SK-N-MC (cell line): ENCODE measurements around the gene RTN4IP1.
"Not testable (repeated sequence)": the region's sequence is repeated elsewhere in the genome, so short reads cannot be mapped to it uniquely, and the experiment has no call there.

Source experiments
- DNase-seq: peaks from one replicate; pipeline ENCODE4 v3.0.0-alpha.2; 2011; ENCODE audit warnings: low read depth, low spot score
- H3K27ac ChIP-seq: fragments of 200-600 bp; sonication (generic); 2 replicates; pipeline ENCODE4 v1.5.1; 2016; ENCODE audit warnings: mixed run types
- H3K36me3 ChIP-seq: fragments of 200-600 bp; sonication (generic); 2 replicates; pipeline ENCODE4 v1.6.1; 2017; ENCODE audit warnings: antibody characterized with exemption, low read length, mixed read lengths; ENCODE audit not compliant: insufficient read depth
- H3K4me3 ChIP-seq: fragments of 200-600 bp; sonication (generic); 2 replicates; pipeline ENCODE4 v1.5.1; 2016
- H3K9ac ChIP-seq: fragments of 200-600 bp; sonication (generic); 2 replicates; pipeline ENCODE4 v1.8.0; 2017; ENCODE audit warnings: mixed run types, mixed read lengths; ENCODE audit not compliant: insufficient read length
- H3K9me3 ChIP-seq: fragments of 200-600 bp; sonication (generic); 2 replicates; pipeline ENCODE4 v1.6.1; 2017; ENCODE audit warnings: low read depth, mild to moderate bottlenecking, antibody characterized with exemption, low read length, moderate library complexity, mixed read lengths
- EZH2 ChIP-seq: fragments of 200-600 bp; sonication (generic); IDR thresholded peaks from one replicate; pipeline ENCODE4 v1.6.1; 2017; ENCODE audit warnings: antibody characterized with exemption
- FOXP2 ChIP-seq: optimal IDR thresholded peaks from 2 replicates; pipeline ENCODE3; 2011; ENCODE audit warnings: mild to moderate bottlenecking, moderate library complexity; ENCODE audit not compliant: insufficient read depth; ENCODE audit errors: extremely low read length, control extremely low read depth
- POLR2AphosphoS5 ChIP-seq: IDR thresholded peaks from 2 replicates; pipeline ENCODE4 v1.6.1; 2012; ENCODE audit warnings: mild to moderate bottlenecking, low read depth, low read length, borderline replicate concordance

RTN4IP1 gene

GRCh38 chr6:106560996-106561685, 68.2 kb downstream of the RTN4IP1 start:
- Histone ChIP-seq H3K9ac (no peak overlapping the region), H3K9me3 (no peaks in the 10 kb centered on the region), H3K36me3 (0 out of 2 replicates have a peak, but pooled peaks cover 4% of the 10 kb centered on the region), H3K27ac (no peak overlapping the region), H3K4me3 (no peak overlapping the region)
- TF ChIP-seq POLR2AphosphoS5 (no peak), FOXP2 (no peak), EZH2 (no peak)
- DNase-seq, result no peak

DNA sequence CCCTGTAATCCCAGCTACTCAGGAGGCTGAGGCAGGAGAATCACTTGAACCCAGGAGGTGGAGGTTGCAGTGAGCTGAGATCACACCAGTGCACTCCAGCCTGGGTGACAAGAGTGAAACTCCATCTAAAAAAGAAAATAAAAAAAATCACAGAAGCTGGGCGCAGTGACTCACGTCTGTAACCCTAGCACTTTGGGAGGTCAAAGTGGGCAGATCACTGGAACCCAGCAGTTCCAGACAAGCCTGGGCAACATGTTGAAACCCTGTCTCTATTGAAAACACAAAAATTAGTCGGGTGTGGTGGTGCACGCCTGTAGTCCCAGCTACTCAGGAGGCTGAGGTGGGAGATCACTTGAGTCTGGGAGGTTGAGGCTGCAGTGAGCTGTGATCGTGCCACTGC, 69.6 kb downstream of the RTN4IP1 start:
- H3K4me3 ChIP-seq, H3K27ac ChIP-seq, H3K9ac ChIP-seq, H3K36me3 ChIP-seq, H3K9me3 ChIP-seq, DNase-seq: not testable (repeated sequence)

DNA sequence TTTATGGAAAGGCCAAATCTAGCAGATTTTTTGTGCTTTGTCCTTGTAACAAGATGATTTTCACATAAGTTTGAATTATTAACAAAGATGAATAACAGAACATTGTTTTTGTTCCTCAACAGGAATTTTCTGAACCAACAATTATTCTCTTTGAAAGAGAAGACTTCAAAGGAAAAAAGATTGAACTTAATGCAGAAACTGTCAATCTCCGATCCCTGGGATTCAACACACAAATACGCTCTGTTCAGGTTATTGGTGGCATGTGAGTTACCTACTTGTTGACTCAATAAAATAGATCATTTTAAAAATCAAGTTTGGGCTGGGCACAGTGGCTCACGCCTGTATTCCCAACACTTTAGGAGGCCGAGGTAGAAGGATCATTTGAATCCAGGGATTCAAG, 70.9 kb downstream of the RTN4IP1 start:
- Histone ChIP-seq H3K36me3 (peaks cover 5% of the 10 kb centered on the region; the same call in 1 of the 2 replicates), H3K4me3 (no peak overlapping the region), H3K9me3 (no peaks in the 10 kb centered on the region), H3K27ac (no peak overlapping the region), H3K9ac (no peak overlapping the region)
- TF ChIP-seq FOXP2, result no peak
- TF ChIP-seq EZH2, result no peak
- TF ChIP-seq POLR2AphosphoS5, result no peak
- no peak for DNase-seq

- Histone ChIP-seq H3K27ac (no peak overlapping the region), H3K4me3 (no peak overlapping the region), H3K9ac (no peak overlapping the region), H3K9me3 (no peaks in the 10 kb centered on the region), H3K36me3 (peaks cover 5% of the 10 kb centered on the region; the same call in 1 of the 2 replicates)
- DNase-seq, result no peak
- TF ChIP-seq FOXP2, result no peak
- no peak for TF ChIP-seq POLR2AphosphoS5
- no peak for TF ChIP-seq EZH2
These were observed 71.5 kb downstream of the RTN4IP1 start for GRCh38 chr6:106557837-106558236.

DNA sequence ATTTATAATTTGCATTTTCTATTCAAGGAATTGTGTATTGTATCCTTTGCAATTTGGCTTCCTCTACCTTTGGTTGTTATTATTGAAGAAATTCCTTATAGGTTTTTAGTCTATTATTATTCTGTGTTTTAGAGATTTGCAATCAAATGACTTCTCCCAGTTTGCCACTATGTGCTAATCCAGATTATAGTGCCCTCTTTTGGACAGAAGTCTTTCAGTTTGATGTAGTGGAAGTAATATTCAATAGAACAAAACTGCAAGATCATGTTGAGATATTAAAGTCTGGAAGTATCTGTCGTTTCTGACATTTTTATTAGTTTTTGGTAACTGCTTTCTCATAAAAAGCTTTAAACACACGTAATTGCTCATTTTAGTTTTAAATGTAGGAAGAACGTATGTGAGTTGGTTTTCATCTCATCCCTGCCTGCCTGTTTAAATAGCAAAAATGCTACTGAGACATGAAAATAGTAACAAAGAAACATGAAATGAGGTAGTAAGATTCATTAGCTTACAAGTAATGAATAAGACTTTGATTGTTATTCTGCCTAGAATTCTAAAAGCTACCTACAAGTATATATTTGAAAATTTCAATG, 72.8 kb downstream of the RTN4IP1 start:
- H3K27ac ChIP-seq, result no peak overlapping the region
- no peak for TF ChIP-seq EZH2
- TF ChIP-seq POLR2AphosphoS5, result no peak
- TF ChIP-seq FOXP2, result no peak
- no peak overlapping the region for H3K9ac ChIP-seq
- no peak overlapping the region for H3K4me3 ChIP-seq
- no peak for DNase-seq
- H3K9me3 ChIP-seq, result no peaks in the 10 kb centered on the region
- H3K36me3 ChIP-seq, result peaks cover 5% of the 10 kb centered on the region; the same call in 1 of the 2 replicates

DNA sequence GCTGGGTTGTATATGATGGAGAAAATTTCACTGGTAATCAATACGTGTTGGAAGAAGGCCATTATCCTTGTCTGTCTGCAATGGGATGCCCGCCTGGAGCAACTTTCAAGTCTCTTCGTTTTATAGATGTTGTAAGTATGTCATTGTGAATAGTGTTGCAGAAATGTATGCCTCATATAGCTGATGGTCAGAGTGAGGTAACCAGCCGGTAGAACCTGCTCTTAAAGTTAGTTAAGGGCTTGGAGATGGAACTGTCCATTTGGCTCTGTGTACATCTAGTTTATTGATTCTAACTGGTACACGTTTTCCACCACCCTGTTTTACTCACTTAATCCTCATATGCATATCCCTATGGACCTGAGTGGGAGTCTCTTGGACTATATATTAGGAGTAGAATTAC, 73.5 kb downstream of the RTN4IP1 start:
- no peak for TF ChIP-seq EZH2
- no peak for TF ChIP-seq POLR2AphosphoS5
- DNase-seq, result no peak
- H3K36me3 ChIP-seq, result peaks cover 8% of the 10 kb centered on the region; the same call in 1 of the 2 replicates
- no peaks in the 10 kb centered on the region for H3K9me3 ChIP-seq
- H3K9ac ChIP-seq, result no peak overlapping the region
- no peak overlapping the region for H3K4me3 ChIP-seq
- no peak overlapping the region for H3K27ac ChIP-seq

DNA sequence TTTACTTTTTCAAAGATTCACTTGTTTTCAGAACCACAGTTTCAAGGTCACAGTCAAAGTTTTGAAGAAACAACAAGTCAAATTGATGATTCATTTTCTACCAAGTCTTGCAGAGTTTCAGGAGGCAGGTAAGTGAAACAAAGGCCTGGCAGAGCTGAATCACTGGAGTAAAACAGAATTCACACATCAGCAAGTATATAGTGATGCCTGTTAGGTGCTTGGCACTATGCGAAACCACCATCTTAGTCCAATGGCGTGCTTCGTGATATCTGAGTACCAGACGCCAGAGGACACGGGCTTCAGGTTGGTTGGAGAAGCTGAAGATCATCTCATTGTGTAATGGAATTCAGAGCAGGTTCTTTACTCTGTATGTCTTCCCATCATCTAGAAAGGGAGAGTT, 75.9 kb downstream of the RTN4IP1 start:
- no peak overlapping the region for H3K27ac ChIP-seq
- H3K9ac ChIP-seq, result no peak overlapping the region
- no peaks in the 10 kb centered on the region for H3K9me3 ChIP-seq
- no peak overlapping the region for H3K4me3 ChIP-seq
- no peak for DNase-seq
- TF ChIP-seq POLR2AphosphoS5 (no peak), EZH2 (no peak)
- H3K36me3 ChIP-seq, result peaks cover 8% of the 10 kb centered on the region; the same call in 1 of the 2 replicates

DNA sequence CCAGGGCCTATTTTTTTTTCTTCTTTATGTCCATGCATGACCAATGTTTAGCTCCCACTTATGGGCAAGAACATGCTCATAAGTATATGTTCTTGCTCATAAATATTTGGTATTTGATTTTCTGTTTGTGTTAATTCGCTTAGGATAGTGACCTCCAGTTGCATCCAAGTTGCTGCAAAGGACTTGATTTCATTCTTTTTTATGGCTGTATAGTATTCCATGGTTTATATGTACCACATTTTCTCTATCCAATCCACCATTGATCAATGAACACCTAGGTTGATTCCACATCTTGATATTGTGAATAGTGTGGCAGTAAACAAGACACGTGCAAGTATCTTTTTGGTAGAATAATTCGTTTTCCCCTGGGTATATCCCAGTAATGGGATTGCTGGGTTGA, 78.1 kb downstream of the RTN4IP1 start:
- no peak for DNase-seq
- Histone ChIP-seq H3K36me3 (peaks cover 8% of the 10 kb centered on the region; the same call in 1 of the 2 replicates), H3K9me3 (no peaks in the 10 kb centered on the region), H3K4me3 (no peak overlapping the region), H3K9ac (no peak overlapping the region), H3K27ac (no peak overlapping the region)
- TF ChIP-seq EZH2 (no peak), FOXP2 (no peak), POLR2AphosphoS5 (no peak)

DNA sequence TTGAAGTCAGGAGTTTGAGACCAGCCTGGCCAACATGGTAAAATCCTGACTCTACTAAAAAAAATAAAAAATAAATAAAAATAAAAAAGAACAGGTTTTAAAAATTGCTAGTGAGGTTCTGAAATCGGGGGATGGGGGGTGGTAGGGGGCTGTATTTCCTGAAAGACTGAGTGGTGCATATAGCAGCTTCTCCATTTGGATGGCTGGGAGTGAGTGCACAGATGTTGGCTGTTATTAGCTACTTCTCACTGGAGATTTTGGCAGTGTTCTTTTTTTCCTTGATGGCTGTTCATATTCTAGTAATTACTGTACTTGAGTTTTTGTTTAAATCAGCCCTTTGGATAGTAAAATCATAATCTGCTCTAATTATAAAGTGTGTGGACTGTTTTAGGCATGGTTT, 79.8 kb downstream of the RTN4IP1 start:
- Histone ChIP-seq H3K27ac (no peak overlapping the region), H3K4me3 (no peak overlapping the region), H3K9ac (no peak overlapping the region), H3K36me3 (peaks cover 8% of the 10 kb centered on the region; the same call in 1 of the 2 replicates), H3K9me3 (no peaks in the 10 kb centered on the region)
- no peak for TF ChIP-seq POLR2AphosphoS5
- TF ChIP-seq EZH2, result no peak
- TF ChIP-seq FOXP2, result no peak
- DNase-seq, result no peak

DNA sequence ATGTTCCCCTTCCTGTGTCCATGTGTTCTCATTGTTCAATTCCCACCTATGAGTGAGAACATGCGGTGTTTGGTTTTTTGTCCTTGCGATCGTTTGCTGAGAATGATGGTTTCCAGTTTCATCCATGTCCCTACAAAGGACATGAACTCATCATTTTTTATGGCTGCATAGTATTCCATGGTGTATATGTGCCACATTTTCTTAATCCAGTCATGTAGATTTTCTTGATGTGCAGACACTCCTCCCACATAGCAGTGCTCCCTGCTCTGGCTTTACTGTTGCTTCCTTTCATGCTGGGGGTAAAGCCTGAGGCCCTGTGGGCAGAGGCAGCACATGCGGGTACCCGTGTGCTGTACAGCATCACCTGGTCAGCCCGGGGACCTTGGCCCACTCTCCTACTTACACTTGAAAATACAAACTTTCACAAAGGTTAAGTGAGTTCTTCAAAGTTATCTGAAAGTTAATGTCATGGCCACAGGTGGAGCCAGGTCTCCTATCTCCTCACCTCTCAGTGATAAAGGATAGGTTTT, 80.3 kb downstream of the RTN4IP1 start:
- not testable (repeated sequence) for H3K27ac ChIP-seq, H3K4me3 ChIP-seq, H3K9ac ChIP-seq, DNase-seq, H3K36me3 ChIP-seq, H3K9me3 ChIP-seq
